ENCODE measurements around the gene GRK6.

DNA sequence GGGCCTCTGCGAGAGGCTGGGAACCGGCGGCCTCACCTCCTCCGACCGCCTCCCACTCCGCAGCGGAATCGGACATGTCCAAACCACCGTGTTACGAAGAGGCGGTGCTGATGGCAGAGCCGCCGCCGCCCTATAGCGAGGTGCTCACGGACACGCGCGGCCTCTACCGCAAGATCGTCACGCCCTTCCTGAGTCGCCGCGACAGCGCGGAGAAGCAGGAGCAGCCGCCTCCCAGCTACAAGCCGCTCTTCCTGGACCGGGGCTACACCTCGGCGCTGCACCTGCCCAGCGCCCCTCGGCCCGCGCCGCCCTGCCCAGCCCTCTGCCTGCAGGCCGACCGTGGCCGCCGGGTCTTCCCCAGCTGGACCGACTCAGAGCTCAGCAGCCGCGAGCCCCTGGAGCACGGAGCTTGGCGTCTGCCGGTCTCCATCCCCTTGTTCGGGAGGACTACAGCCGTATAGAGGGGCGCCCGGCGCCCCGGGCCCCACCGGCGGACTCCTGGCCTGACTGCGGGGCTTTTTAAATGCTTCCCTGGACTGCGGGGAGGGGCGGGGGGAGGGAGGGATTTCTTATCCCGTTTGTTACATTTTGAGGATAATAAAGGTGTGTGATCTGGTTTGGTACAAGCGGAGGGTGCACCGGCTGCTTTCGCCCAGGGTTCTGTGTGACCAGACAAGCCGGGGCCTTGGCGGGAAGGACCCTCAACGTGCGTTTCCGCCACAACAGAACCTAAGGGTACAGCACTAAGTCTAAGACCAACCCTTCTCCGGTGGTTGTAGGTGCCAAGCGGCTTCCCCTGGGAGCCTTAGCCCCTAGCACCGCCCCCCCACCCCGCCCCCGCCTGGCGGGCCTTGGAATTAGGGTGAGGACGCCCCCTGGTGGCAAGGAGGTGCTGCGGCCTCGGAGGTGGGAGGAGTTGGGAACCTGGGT, 29.4 kb downstream of the GRK6 start:
- TF ChIP-seq, protein P1, sequence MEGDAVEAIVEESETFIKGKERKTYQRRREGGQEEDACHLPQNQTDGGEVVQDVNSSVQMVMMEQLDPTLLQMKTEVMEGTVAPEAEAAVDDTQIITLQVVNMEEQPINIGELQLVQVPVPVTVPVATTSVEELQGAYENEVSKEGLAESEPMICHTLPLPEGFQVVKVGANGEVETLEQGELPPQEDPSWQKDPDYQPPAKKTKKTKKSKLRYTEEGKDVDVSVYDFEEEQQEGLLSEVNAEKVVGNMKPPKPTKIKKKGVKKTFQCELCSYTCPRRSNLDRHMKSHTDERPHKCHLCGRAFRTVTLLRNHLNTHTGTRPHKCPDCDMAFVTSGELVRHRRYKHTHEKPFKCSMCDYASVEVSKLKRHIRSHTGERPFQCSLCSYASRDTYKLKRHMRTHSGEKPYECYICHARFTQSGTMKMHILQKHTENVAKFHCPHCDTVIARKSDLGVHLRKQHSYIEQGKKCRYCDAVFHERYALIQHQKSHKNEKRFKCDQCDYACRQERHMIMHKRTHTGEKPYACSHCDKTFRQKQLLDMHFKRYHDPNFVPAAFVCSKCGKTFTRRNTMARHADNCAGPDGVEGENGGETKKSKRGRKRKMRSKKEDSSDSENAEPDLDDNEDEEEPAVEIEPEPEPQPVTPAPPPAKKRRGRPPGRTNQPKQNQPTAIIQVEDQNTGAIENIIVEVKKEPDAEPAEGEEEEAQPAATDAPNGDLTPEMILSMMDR (tag by site-specific recombination; IDR thresholded peaks at IDR 0.05), result peak; percentile 95
- TF ChIP-seq ZNF248 (tag by site-specific recombination; IDR thresholded peaks at IDR 0.05) (no peak), YY2 (tag by site-specific recombination; IDR thresholded peaks at IDR 0.05) (0 out of 2 replicates have a peak, but pooled peaks have one; percentile 28), ZFP41 (tag by site-specific recombination; IDR thresholded peaks at IDR 0.05; ENCODE audit: borderline replicate concordance) (no peak), SP2 (tag by site-specific recombination; IDR thresholded peaks at IDR 0.05) (peak; percentile 79)
- TF ChIP-seq, protein P2, sequence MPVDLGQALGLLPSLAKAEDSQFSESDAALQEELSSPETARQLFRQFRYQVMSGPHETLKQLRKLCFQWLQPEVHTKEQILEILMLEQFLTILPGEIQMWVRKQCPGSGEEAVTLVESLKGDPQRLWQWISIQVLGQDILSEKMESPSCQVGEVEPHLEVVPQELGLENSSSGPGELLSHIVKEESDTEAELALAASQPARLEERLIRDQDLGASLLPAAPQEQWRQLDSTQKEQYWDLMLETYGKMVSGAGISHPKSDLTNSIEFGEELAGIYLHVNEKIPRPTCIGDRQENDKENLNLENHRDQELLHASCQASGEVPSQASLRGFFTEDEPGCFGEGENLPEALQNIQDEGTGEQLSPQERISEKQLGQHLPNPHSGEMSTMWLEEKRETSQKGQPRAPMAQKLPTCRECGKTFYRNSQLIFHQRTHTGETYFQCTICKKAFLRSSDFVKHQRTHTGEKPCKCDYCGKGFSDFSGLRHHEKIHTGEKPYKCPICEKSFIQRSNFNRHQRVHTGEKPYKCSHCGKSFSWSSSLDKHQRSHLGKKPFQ (tag by site-specific recombination; IDR thresholded peaks at IDR 0.05), result no peak
- TF ChIP-seq, protein P3, sequence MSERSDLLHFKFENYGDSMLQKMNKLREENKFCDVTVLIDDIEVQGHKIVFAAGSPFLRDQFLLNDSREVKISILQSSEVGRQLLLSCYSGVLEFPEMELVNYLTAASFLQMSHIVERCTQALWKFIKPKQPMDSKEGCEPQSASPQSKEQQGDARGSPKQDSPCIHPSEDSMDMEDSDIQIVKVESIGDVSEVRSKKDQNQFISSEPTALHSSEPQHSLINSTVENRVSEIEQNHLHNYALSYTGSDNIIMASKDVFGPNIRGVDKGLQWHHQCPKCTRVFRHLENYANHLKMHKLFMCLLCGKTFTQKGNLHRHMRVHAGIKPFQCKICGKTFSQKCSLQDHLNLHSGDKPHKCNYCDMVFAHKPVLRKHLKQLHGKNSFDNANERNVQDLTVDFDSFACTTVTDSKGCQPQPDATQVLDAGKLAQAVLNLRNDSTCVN (tag by site-specific recombination; optimal IDR thresholded peaks at IDR 0.05), result peak; percentile 73
- TF ChIP-seq, protein P4, sequence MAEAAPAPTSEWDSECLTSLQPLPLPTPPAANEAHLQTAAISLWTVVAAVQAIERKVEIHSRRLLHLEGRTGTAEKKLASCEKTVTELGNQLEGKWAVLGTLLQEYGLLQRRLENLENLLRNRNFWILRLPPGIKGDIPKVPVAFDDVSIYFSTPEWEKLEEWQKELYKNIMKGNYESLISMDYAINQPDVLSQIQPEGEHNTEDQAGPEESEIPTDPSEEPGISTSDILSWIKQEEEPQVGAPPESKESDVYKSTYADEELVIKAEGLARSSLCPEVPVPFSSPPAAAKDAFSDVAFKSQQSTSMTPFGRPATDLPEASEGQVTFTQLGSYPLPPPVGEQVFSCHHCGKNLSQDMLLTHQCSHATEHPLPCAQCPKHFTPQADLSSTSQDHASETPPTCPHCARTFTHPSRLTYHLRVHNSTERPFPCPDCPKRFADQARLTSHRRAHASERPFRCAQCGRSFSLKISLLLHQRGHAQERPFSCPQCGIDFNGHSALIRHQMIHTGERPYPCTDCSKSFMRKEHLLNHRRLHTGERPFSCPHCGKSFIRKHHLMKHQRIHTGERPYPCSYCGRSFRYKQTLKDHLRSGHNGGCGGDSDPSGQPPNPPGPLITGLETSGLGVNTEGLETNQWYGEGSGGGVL (tag by site-specific recombination; IDR thresholded peaks at IDR 0.05), result no peak
- TF ChIP-seq, protein P5, sequence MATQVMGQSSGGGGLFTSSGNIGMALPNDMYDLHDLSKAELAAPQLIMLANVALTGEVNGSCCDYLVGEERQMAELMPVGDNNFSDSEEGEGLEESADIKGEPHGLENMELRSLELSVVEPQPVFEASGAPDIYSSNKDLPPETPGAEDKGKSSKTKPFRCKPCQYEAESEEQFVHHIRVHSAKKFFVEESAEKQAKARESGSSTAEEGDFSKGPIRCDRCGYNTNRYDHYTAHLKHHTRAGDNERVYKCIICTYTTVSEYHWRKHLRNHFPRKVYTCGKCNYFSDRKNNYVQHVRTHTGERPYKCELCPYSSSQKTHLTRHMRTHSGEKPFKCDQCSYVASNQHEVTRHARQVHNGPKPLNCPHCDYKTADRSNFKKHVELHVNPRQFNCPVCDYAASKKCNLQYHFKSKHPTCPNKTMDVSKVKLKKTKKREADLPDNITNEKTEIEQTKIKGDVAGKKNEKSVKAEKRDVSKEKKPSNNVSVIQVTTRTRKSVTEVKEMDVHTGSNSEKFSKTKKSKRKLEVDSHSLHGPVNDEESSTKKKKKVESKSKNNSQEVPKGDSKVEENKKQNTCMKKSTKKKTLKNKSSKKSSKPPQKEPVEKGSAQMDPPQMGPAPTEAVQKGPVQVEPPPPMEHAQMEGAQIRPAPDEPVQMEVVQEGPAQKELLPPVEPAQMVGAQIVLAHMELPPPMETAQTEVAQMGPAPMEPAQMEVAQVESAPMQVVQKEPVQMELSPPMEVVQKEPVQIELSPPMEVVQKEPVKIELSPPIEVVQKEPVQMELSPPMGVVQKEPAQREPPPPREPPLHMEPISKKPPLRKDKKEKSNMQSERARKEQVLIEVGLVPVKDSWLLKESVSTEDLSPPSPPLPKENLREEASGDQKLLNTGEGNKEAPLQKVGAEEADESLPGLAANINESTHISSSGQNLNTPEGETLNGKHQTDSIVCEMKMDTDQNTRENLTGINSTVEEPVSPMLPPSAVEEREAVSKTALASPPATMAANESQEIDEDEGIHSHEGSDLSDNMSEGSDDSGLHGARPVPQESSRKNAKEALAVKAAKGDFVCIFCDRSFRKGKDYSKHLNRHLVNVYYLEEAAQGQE (tag by site-specific recombination; IDR thresholded peaks at IDR 0.05), result no peak
